Astrocyte (in vitro differentiated cells and primary cell): ENCODE results near the gene PAX5.

Experiments
- CTCF ChIP-seq: IDR thresholded peaks from 2 replicates; pipeline ENCODE4 v1.5.1; 2011; ENCODE audit warnings: low read depth, mild to moderate bottlenecking, inconsistent platforms, low read length, moderate library complexity; ENCODE audit not compliant: insufficient read depth
- EZH2 ChIP-seq: IDR thresholded peaks from 2 replicates; pipeline ENCODE4 v1.6.1; 2012; ENCODE audit warnings: mild to moderate bottlenecking, low read length, inconsistent platforms; ENCODE audit not compliant: insufficient read depth

- TF ChIP-seq CTCF (no peak), EZH2 (no peak)
Measured at GRCh38 chr9:36825179-36825578, 208.9 kb downstream of the PAX5 start.
